Right cardiac atrium (tissue), 5 donors: ENCODE results near the gene ERC2. TPM values are rescaled to one million over a fixed set of nuclear protein-coding genes. Genes with fewer than 3 reads are reported as not detected.

Source experiments
- ATAC-seq, 2 donors: fragments of 200-7000 bp; cut with Tn5 transposase; one replicate each; pipeline versions ENCODE4 v1.8.0 to v1.9.1; 2020; ENCODE audit warnings: moderate library complexity in 2 of 2, mild to moderate bottlenecking in 1 of 2
- DNase-seq, 3 donors: peaks; one replicate each; pipeline ENCODE4 v3.0.0-alpha.2; 2020
- H3K27ac ChIP-seq: one replicate; pipeline ENCODE4 v1.5.1; 2013; ENCODE audit warnings: mild to moderate bottlenecking, low read length, control low read depth, moderate library complexity
- H3K27me3 ChIP-seq: one replicate; pipeline ENCODE4 v1.6.1; 2013; ENCODE audit not compliant: control insufficient read depth, insufficient read depth
- H3K4me1 ChIP-seq: one replicate; pipeline ENCODE4 v1.6.1; 2013; ENCODE audit warnings: low read length; ENCODE audit not compliant: control insufficient read depth, insufficient read depth
- H3K4me3 ChIP-seq: one replicate; pipeline ENCODE4 v1.5.1; 2013; ENCODE audit warnings: low read length, control low read depth
- H3K9me3 ChIP-seq: one replicate; pipeline ENCODE4 v1.6.1; 2013; ENCODE audit warnings: low read length; ENCODE audit not compliant: control insufficient read depth
- WGBS: extraction: QIAGEN DNeasy Blood & Tissue Kit; methylation state at CpG from one replicate; pipeline ENCODE4 v1.1.7; 2013; 5-methylcytosine and 5-hydroxymethylcytosine counted together
- intact Hi-C, 4 donors: fragments of 100-400 bp; cut with DNase I; formaldehyde crosslinking; loops; one replicate each; pipeline versions ENCODE4 v1.11.0 to v1.14.0; 2022 to 2023
- polyA plus RNA-seq: library from polyadenylated mRNA; stranded (reverse); fragments of 200-250 nt; gene quantifications from one replicate; pipeline ENCODE4 v1.2.3, GENCODE V29; 2013
- total RNA-seq, 4 donors: library from RNA; stranded (reverse); fragmentation: NEBNext Ultra II Directional; extraction: Animal tissue kit (Norgen Biotek cat#: 25700); gene quantifications; one replicate each; pipeline ENCODE4 v1.2.1, GENCODE V29; 2021
- donor health status: healthy with polysubstance abuse.
- donor health status: DM: no; HTN: yes; CAD: no.
- donor health status: DM: no; HTN: no; CAD: no.
- donor health status: DM: no; HTN: yes; CAD: no; lungs with severe emphysema.
- donor health status: DM: yes; HTN: yes; CAD: no.

ERC2 gene
- total and polyA plus RNA-seq, 5 donors: 1.5 to 9.2 (median 3.8) TPM

GRCh38 chr3:55654123-55654760, 814.0 kb downstream of the ERC2 start:
- ATAC-seq (no peak), DNase-seq (no peak)
- 58% methylated on average over 7 of the region's 7 CpGs for WGBS
- no peaks in the 10 kb centered on the region for H3K4me1 ChIP-seq
- H3K27me3 ChIP-seq: no peaks in the 10 kb centered on the region
- intact Hi-C loops: no loop called here
- H3K9me3 ChIP-seq: no peaks in the 10 kb centered on the region
- no peak overlapping the region for H3K4me3 ChIP-seq
- H3K27ac ChIP-seq: no peak overlapping the region

GRCh38 chr3:55651011-55651410, 817.3 kb downstream of the ERC2 start:
- H3K27me3 ChIP-seq: no peaks in the 10 kb centered on the region
- no peaks in the 10 kb centered on the region for H3K9me3 ChIP-seq
- WGBS: 88% methylated on average over 3 of the region's 3 CpGs
- peaks cover 4% of the 10 kb centered on the region for H3K4me1 ChIP-seq
- no peak overlapping the region for H3K27ac ChIP-seq
- H3K4me3 ChIP-seq: no peak overlapping the region
- intact Hi-C loops: no loop called here
- DNase-seq (no peak), ATAC-seq (no peak)

GRCh38 chr3:55650011-55650410, 818.3 kb downstream of the ERC2 start:
- DNase-seq: no peak
- peaks cover 4% of the 10 kb centered on the region for H3K4me1 ChIP-seq
- H3K27me3 ChIP-seq: no peaks in the 10 kb centered on the region
- WGBS: 92% methylated on average over 4 of the region's 4 CpGs
- H3K9me3 ChIP-seq: no peaks in the 10 kb centered on the region
- no peak overlapping the region for H3K27ac ChIP-seq
- intact Hi-C loops: no loop called here
- no peak for ATAC-seq
- H3K4me3 ChIP-seq: no peak overlapping the region

GRCh38 chr3:55649554-55649953, 818.7 kb downstream of the ERC2 start:
- intact Hi-C loops: no loop called here
- peak in 1 of 2 donors; percentile 43 for ATAC-seq

GRCh38 chr3:55648591-55649318, 819.5 kb downstream of the ERC2 start:
- Histone ChIP-seq H3K4me1 (peaks cover 4% of the 10 kb centered on the region), H3K4me3 (no peak overlapping the region), H3K9me3 (no peaks in the 10 kb centered on the region), H3K27me3 (no peaks in the 10 kb centered on the region), H3K27ac (no peak overlapping the region)
- ATAC-seq: no peak
- intact Hi-C loops: no loop called here
- WGBS: 70% methylated on average over 7 of the region's 7 CpGs
- DNase-seq: no peak

More at GRCh38 chr3:55649554-55649953, 818.7 kb downstream of the ERC2 start:
- no peak overlapping the region for H3K4me3 ChIP-seq
- peaks cover 4% of the 10 kb centered on the region for H3K4me1 ChIP-seq
- 59% methylated on average over 6 of the region's 6 CpGs for WGBS
- no peak for DNase-seq
- H3K9me3 ChIP-seq: no peaks in the 10 kb centered on the region
- H3K27ac ChIP-seq: no peak overlapping the region
- no peaks in the 10 kb centered on the region for H3K27me3 ChIP-seq

GRCh38 chr3:55647670-55648069, 820.6 kb downstream of the ERC2 start:
- Histone ChIP-seq H3K4me1 (peaks cover 4% of the 10 kb centered on the region), H3K27ac (no peak overlapping the region), H3K27me3 (no peaks in the 10 kb centered on the region), H3K9me3 (no peaks in the 10 kb centered on the region), H3K4me3 (no peak overlapping the region)
- WGBS: 50% methylated on average over 10 of the region's 10 CpGs
- intact Hi-C loops: no loop called here
- ATAC-seq (peak in 1 of 2 donors; percentile 41), DNase-seq (peak in 1 of 3 donors; percentile 60)

GRCh38 chr3:55647063-55647462, 821.2 kb downstream of the ERC2 start:
- DNase-seq: no peak
- Histone ChIP-seq H3K27ac (no peak overlapping the region), H3K4me1 (peaks cover 4% of the 10 kb centered on the region), H3K4me3 (no peak overlapping the region), H3K9me3 (no peaks in the 10 kb centered on the region), H3K27me3 (no peaks in the 10 kb centered on the region)
- no peak for ATAC-seq
- intact Hi-C loops: no loop called here
- 32% methylated on average over 10 of the region's 10 CpGs for WGBS

GRCh38 chr3:55646121-55646520, 822.1 kb downstream of the ERC2 start:
- H3K27me3 ChIP-seq: no peaks in the 10 kb centered on the region
- no peaks in the 10 kb centered on the region for H3K9me3 ChIP-seq
- peaks cover 4% of the 10 kb centered on the region for H3K4me1 ChIP-seq
- no peak overlapping the region for H3K27ac ChIP-seq
- intact Hi-C loops: no loop called here
- ATAC-seq: no peak
- no peak overlapping the region for H3K4me3 ChIP-seq
- WGBS: 90% methylated on average over 3 of the region's 3 CpGs
- DNase-seq: no peak

GRCh38 chr3:55645422-55645821, 822.8 kb downstream of the ERC2 start:
- H3K9me3 ChIP-seq: no peaks in the 10 kb centered on the region
- ATAC-seq (no peak), DNase-seq (no peak)
- intact Hi-C loops: no loop called here
- no peaks in the 10 kb centered on the region for H3K27me3 ChIP-seq
- H3K4me1 ChIP-seq: peaks cover 4% of the 10 kb centered on the region
- H3K4me3 ChIP-seq: no peak overlapping the region
- 21% methylated on average over 4 of the region's 4 CpGs for WGBS
- H3K27ac ChIP-seq: no peak overlapping the region

- H3K4me3 ChIP-seq: no peak overlapping the region
- no peak overlapping the region for H3K27ac ChIP-seq
- DNase-seq: no peak
- H3K9me3 ChIP-seq: no peaks in the 10 kb centered on the region
- no peaks in the 10 kb centered on the region for H3K27me3 ChIP-seq
- H3K4me1 ChIP-seq: peaks cover 4% of the 10 kb centered on the region
- ATAC-seq: no peak
- intact Hi-C loops: no loop called here
- WGBS: 54% methylated on average over 2 of the region's 2 CpGs
Observed at GRCh38 chr3:55643283-55643682, 825.0 kb downstream of the ERC2 start.

GRCh38 chr3:55641964-55642363, 826.3 kb downstream of the ERC2 start:
- DNase-seq: no peak
- intact Hi-C loops: no loop called here

More at GRCh38 chr3:55641964-55642363, 826.3 kb downstream of the ERC2 start:
- ATAC-seq: no peak
- no peaks in the 10 kb centered on the region for H3K27me3 ChIP-seq
- H3K4me1 ChIP-seq: no peaks in the 10 kb centered on the region
- WGBS: 64% methylated on average over 2 of the region's 2 CpGs
- no peaks in the 10 kb centered on the region for H3K9me3 ChIP-seq
- no peak overlapping the region for H3K27ac ChIP-seq
- no peak overlapping the region for H3K4me3 ChIP-seq
